Gastroesophageal sphincter (tissue), 4 donors: ENCODE results near the gene USP37. TPM values are rescaled to one million over a fixed set of nuclear protein-coding genes. Genes with fewer than 3 reads are reported as not detected.

Source experiments
- ATAC-seq: fragments of 150-250 bp; one replicate; pipeline ENCODE4 v1.9.1; 2016; ENCODE audit warnings: mild to moderate bottlenecking, moderate library complexity
- H3K27ac ChIP-seq, 4 donors: fragments of 200-600 bp; sonication (generic) in 3 of 4; 1 replicate in 3 of 4; 2 replicates in 1 of 4; pipeline ENCODE4 v1.5.1; 2016 to 2019
- H3K27me3 ChIP-seq: fragments of 200-600 bp; sonication (generic); one replicate; pipeline ENCODE4 v1.5.1; 2019
- H3K36me3 ChIP-seq, 2 donors: fragments of 200-600 bp; sonication (generic); one replicate each; pipeline ENCODE4 v1.5.1; 2019; ENCODE audit warnings: control low read depth in 1 of 2
- H3K4me1 ChIP-seq, 3 donors: fragments of 200-600 bp; sonication (generic); 1 replicate in 2 of 3; 2 replicates in 1 of 3; pipeline ENCODE4 v1.5.1; 2016 to 2019; ENCODE audit warnings: control low read depth in 2 of 3
- H3K4me3 ChIP-seq, 2 donors: fragments of 200-600 bp; sonication (generic); one replicate each; pipeline ENCODE4 v1.5.1; 2019; ENCODE audit warnings: mild to moderate bottlenecking in 1 of 2, moderate library complexity in 1 of 2
- H3K9me3 ChIP-seq, 3 donors: fragments of 200-600 bp; sonication (generic); one replicate each; pipeline ENCODE4 v1.5.1; 2017 to 2019; ENCODE audit warnings: control low read depth in 2 of 3
- CTCF ChIP-seq, 4 experiments: fragments of 200-600 bp in 2 of 4; fragments of 450-650 bp in 2 of 4; sonication (generic) in 1 of 4; IDR thresholded peaks; one replicate each; pipeline ENCODE4 v1.5.1; 2017 to 2019; ENCODE audit warnings: antibody characterized with exemption in 4 of 4, mild to moderate bottlenecking in 2 of 4, moderate library complexity in 2 of 4
- EP300 ChIP-seq: sonication (generic); formaldehyde crosslinking; IDR thresholded peaks from one replicate; pipeline ENCODE4 v1.6.1; 2017; ENCODE audit warnings: antibody characterized with exemption, mild to moderate bottlenecking
- POLR2A ChIP-seq, 2 donors: fragments of 450-650 bp; IDR thresholded peaks; one replicate each; pipeline ENCODE4 v1.6.1; 2017; ENCODE audit warnings: antibody characterized with exemption in 2 of 2, mild to moderate bottlenecking in 2 of 2, moderate library complexity in 1 of 2
- POLR2AphosphoS5 ChIP-seq: sonication (generic); formaldehyde crosslinking; IDR thresholded peaks from one replicate; pipeline ENCODE4 v1.6.1; 2017; ENCODE audit warnings: antibody characterized with exemption
- WGBS, 2 donors: methylation state at CpG; one replicate each; pipeline ENCODE4 v1.1.5; 2018; ENCODE audit warnings: low coverage in 1 of 2; 5-methylcytosine and 5-hydroxymethylcytosine counted together
- total RNA-seq, 4 donors: library from RNA; depleted of rRNA; stranded (reverse); fragments of >200 nt; gene quantifications; one replicate each; pipeline ENCODE4 v1.1.0, GENCODE V29; 2016

Gene USP37
- total RNA-seq, 4 donors from 2014 or later, result 8.3 to 17.4 (median 9.0) TPM

DNA sequence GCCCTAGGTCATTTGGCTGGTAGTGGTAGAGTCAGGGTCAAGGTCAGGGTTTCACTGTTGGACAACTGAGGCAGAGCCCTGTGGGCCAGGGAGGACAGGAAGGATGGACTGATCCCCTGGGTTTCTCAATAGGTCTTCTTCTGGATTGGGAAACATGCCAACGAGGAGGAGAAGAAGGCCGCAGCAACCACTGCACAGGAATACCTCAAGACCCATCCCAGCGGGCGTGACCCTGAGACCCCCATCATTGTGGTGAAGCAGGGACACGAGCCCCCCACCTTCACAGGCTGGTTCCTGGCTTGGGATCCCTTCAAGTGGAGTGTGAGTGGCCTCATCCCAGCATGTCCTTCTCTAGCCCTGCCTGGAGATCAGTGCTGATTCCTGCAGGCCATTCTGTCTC lies 131.2 kb downstream of the USP37 start:
- no CpG with 5 or more reads among the region's 5 CpGs for WGBS, 2 donors
- no peak for ATAC-seq
- Histone ChIP-seq H3K4me3 (no peak overlapping the region), H3K4me1 (peaks cover 0 to 10% (median 0%) of the 10 kb centered on the region in 3 donors), H3K9me3 (no peaks in the 10 kb centered on the region), H3K36me3 (no peaks in the 10 kb centered on the region), H3K27me3 (no peaks in the 10 kb centered on the region), H3K27ac (no peak overlapping the region)
- TF ChIP-seq EP300, result no peak
- no peak for TF ChIP-seq POLR2AphosphoS5
- TF ChIP-seq CTCF (IDR thresholded peaks at IDR 0.05), result no peak
- TF ChIP-seq POLR2A (IDR thresholded peaks at IDR 0.05), result no peak

DNA sequence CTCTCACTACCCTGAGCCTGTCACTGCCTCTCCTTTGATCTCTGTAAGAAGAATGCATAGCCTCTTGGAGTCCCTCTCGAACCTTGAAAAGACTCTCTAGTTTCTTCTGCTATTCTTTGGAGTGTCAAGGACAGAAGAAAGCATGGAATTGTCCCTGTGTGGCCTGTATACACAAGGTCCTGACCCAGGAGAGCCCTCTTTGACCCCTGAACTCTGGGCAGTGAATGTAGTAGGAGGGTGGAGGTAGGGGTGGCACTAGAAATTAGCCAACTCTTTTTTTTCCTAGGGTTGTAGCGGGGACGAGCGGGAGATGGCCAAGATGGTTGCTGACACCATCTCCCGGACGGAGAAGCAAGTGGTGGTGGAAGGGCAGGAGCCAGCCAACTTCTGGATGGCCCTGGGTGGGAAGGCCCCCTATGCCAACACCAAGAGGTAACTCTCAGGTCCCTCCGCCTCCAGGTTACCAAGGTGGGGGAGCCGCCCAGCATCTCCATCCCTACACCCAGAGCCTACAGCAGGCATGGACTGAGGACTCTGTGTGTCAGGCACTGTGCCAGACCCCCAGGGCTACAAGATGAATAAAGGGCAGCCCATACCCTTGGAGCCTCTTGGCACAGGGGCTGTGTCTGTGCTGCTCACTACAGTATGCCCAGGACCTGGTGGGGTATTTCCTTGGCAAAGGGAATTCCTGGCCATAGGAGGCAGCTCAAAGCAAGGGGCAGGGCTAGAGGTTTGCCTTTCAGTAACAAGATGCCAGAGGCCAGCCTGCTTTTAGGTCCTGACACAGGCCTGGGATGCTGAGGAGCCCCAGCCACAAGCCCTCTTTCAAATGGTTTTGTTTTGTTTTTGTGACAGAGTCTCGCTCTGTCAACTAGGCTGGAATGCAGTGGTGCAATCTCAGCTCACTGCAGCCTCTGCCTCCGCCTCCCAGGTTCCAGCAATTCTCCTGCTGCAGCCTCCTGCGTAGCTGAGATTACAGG lies 132.9 kb downstream of the USP37 start:
- Histone ChIP-seq H3K4me3 (no peak overlapping the region), H3K27ac (no peak overlapping the region), H3K36me3 (no peaks in the 10 kb centered on the region), H3K4me1 (peaks cover 0 to 10% (median 0%) of the 10 kb centered on the region in 3 donors), H3K9me3 (no peaks in the 10 kb centered on the region), H3K27me3 (no peaks in the 10 kb centered on the region)
- no peak for ATAC-seq
- 87 to 96% methylated on average over 3 to 4 of the region's 11 CpGs for WGBS, 2 donors
- no peak for TF ChIP-seq POLR2AphosphoS5
- TF ChIP-seq CTCF (IDR thresholded peaks at IDR 0.05), result no peak
- TF ChIP-seq POLR2A (IDR thresholded peaks at IDR 0.05), result no peak
- TF ChIP-seq EP300, result no peak

GRCh38 chr2:218434456-218434855 lies 133.7 kb downstream of the USP37 start:
- H3K27ac ChIP-seq, result no peak overlapping the region
- H3K4me3 ChIP-seq, result no peak overlapping the region
- no peaks in the 10 kb centered on the region for H3K27me3 ChIP-seq
- H3K4me1 ChIP-seq, result peaks cover 0 to 10% (median 0%) of the 10 kb centered on the region in 3 donors
- 95% methylated on average over 5 of the region's 9 CpGs; no CpG with 5 or more reads in 1 of the 2 donors for WGBS, 2 donors
- no peak for ATAC-seq
- H3K9me3 ChIP-seq, result no peaks in the 10 kb centered on the region
- no peak for TF ChIP-seq POLR2A (IDR thresholded peaks at IDR 0.05)
- no peak for TF ChIP-seq CTCF (IDR thresholded peaks at IDR 0.05)
- no peak for TF ChIP-seq EP300
- TF ChIP-seq POLR2AphosphoS5, result no peak
- no peaks in the 10 kb centered on the region for H3K36me3 ChIP-seq

GRCh38 chr2:218432676-218433365 lies 135.3 kb downstream of the USP37 start:
- Histone ChIP-seq H3K4me1 (no peaks in the 10 kb centered on the region), H3K27me3 (no peaks in the 10 kb centered on the region), H3K9me3 (no peaks in the 10 kb centered on the region), H3K4me3 (no peak overlapping the region), H3K36me3 (no peaks in the 10 kb centered on the region), H3K27ac (no peak overlapping the region)
- 100% methylated on average over 5 of the region's 8 CpGs; no CpG with 5 or more reads in 1 of the 2 donors for WGBS, 2 donors
- no peak for TF ChIP-seq CTCF (IDR thresholded peaks at IDR 0.05)
- TF ChIP-seq EP300, result no peak
- no peak for TF ChIP-seq POLR2AphosphoS5
- no peak for TF ChIP-seq POLR2A (IDR thresholded peaks at IDR 0.05)
- no peak for ATAC-seq
